Posterior vena cava (tissue), 2 donors: ENCODE results near the gene PDSS2. TPM values are rescaled to one million over a fixed set of nuclear protein-coding genes. Genes with fewer than 3 reads are reported as not detected.
"Not testable (repeated sequence)": the region's sequence is repeated elsewhere in the genome, so short reads cannot be mapped to it uniquely, and the experiment has no call there.

Source experiments
- DNase-seq: peaks from one replicate; pipeline ENCODE4 v3.0.0-alpha.2; 2020; ENCODE audit warnings: low spot score
- intact Hi-C, 2 donors: fragments of 100-400 bp; cut with DNase I; formaldehyde crosslinking; loops; one replicate each; pipeline versions ENCODE4 v1.14.1 to v1.14.2; 2022 to 2023
- total RNA-seq, 2 donors: library from RNA; stranded (reverse); fragmentation: NEBNext Ultra II Directional; extraction: Animal tissue kit (Norgen Biotek cat#: 25700); gene quantifications; one replicate each; pipeline ENCODE4 v1.2.1, GENCODE V29; 2021
- donor health status: DM: yes; HTN: yes; CAD: no.
- donor health status: DM: yes; HTN: yes; CAD: no.

Gene PDSS2
- total RNA-seq, 2 donors from 2014 or later = 10.1 to 11.6 TPM

GRCh38 chr6:107337191-107337741, 122.1 kb downstream of the PDSS2 start:
- DNase-seq = no peak
- intact Hi-C loops = no loop called here

GRCh38 chr6:107334026-107334425, 125.3 kb downstream of the PDSS2 start:
- DNase-seq = no peak

GRCh38 chr6:107333491-107333890, 125.9 kb downstream of the PDSS2 start:
- intact Hi-C loops = no loop called here
- DNase-seq = no peak

More at GRCh38 chr6:107334026-107334425, 125.3 kb downstream of the PDSS2 start:
- intact Hi-C loops = no loop called here

- intact Hi-C loops = no loop called here
- DNase-seq = no peak
These were observed 127.7 kb downstream of the PDSS2 start for GRCh38 chr6:107331409-107332386.

GRCh38 chr6:107330168-107330567, 129.2 kb downstream of the PDSS2 start:
- no peak for DNase-seq
- intact Hi-C loops = no loop called here

GRCh38 chr6:107329063-107329860, 130.1 kb downstream of the PDSS2 start:
- DNase-seq = no peak
- intact Hi-C loops = no loop called here

- intact Hi-C loops = no loop called here
- DNase-seq = no peak
These were observed 131.3 kb downstream of the PDSS2 start for GRCh38 chr6:107328081-107328480.

- intact Hi-C loops = no loop called here
- DNase-seq = no peak
These were observed 136.1 kb downstream of the PDSS2 start for GRCh38 chr6:107323133-107323785.

- intact Hi-C loops = no loop called here
- DNase-seq = no peak
These were observed 137.6 kb downstream of the PDSS2 start for GRCh38 chr6:107321793-107322192.

- DNase-seq = no peak
- intact Hi-C loops = no loop called here
These were observed 139.3 kb downstream of the PDSS2 start for GRCh38 chr6:107319906-107320530.

GRCh38 chr6:107318100-107318736, 141.1 kb downstream of the PDSS2 start:
- intact Hi-C loops = no loop called here
- no peak for DNase-seq

- DNase-seq = no peak
- intact Hi-C loops = no loop called here
These were observed 144.2 kb downstream of the PDSS2 start for GRCh38 chr6:107315114-107315513.

GRCh38 chr6:107314531-107314939, 144.8 kb downstream of the PDSS2 start:
- intact Hi-C loops = no loop called here
- DNase-seq = no peak

- DNase-seq = no peak
- intact Hi-C loops = no loop called here
These were observed 145.6 kb downstream of the PDSS2 start for GRCh38 chr6:107313776-107314175.

GRCh38 chr6:107310362-107310761, 149.0 kb downstream of the PDSS2 start:
- DNase-seq = no peak
- intact Hi-C loops = no loop called here

GRCh38 chr6:107308677-107309076, 150.7 kb downstream of the PDSS2 start:
- DNase-seq = no peak
- intact Hi-C loops = no loop called here

GRCh38 chr6:107305994-107306393, 153.4 kb downstream of the PDSS2 start:
- intact Hi-C loops, DNase-seq: not testable (repeated sequence)

GRCh38 chr6:107305391-107305790, 154.0 kb downstream of the PDSS2 start:
- intact Hi-C loops = no loop called here
- no peak for DNase-seq
